Dedifferentiated amniotic fluid mesenchymal stem cell (primary cell): ENCODE results near the gene DCPS.

ENCODE experiments used
- DNase-seq: peaks from one replicate; pipeline ENCODE4 v3.0.0-alpha.2; 2016; ENCODE audit errors: extremely low spot score

Gene DCPS

GRCh38 chr11:126328444-126328843 is 24.6 kb downstream of the DCPS start:
- DNase-seq, result no peak

GRCh38 chr11:126328938-126329643 is 25.2 kb downstream of the DCPS start:
- DNase-seq, result no peak

DNA sequence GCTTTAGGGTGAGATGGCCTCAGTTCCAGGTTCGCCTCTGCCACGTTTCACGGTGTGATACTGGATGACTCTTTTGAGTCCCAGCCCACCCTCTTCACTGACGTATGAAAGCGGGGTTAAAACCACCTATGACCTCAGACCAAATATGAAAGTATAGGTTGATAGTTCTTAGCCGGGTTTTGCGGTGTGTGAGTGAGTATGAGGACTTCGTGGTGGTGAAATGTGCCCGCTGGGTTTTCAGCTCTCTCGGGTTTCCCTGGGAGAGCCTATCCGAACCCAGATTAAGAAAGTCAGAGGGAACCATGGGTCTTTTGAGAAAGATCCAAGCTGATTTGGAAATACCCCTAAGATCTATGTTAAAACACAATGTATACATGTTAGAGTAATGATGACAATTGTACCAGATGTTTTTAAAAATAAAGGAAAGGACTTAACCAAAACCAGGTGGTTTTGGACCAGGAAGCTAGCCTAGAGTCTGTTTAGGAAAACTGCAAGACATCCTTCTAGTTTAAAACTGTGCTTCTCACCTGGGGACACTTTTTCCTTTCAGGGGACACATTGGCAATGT is 25.9 kb downstream of the DCPS start:
- no peak for DNase-seq

- no peak for DNase-seq
These were observed 27.4 kb downstream of the DCPS start for GRCh38 chr11:126331286-126331685.

- peak; percentile 68 for DNase-seq
These were observed 28.4 kb downstream of the DCPS start for GRCh38 chr11:126332221-126332711.

DNA sequence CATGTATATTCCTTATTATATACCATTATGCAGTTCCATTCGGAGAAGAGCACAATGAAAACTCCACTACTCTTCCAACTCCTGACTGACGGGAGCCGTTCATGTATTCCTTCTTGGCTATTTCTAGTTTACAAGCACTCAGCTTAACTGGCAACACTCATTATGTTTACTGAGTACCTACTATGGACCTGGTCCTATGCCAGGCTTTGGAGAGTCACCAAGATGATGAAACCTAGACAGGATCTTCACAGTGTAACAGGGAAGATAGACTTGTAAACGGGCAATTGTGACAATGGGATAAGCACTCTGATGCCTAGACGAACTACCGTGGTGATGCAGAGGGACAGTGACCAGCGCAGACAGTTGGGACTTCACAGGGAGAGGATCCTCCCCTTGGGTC is 29.3 kb downstream of the DCPS start:
- DNase-seq, result no peak

DNA sequence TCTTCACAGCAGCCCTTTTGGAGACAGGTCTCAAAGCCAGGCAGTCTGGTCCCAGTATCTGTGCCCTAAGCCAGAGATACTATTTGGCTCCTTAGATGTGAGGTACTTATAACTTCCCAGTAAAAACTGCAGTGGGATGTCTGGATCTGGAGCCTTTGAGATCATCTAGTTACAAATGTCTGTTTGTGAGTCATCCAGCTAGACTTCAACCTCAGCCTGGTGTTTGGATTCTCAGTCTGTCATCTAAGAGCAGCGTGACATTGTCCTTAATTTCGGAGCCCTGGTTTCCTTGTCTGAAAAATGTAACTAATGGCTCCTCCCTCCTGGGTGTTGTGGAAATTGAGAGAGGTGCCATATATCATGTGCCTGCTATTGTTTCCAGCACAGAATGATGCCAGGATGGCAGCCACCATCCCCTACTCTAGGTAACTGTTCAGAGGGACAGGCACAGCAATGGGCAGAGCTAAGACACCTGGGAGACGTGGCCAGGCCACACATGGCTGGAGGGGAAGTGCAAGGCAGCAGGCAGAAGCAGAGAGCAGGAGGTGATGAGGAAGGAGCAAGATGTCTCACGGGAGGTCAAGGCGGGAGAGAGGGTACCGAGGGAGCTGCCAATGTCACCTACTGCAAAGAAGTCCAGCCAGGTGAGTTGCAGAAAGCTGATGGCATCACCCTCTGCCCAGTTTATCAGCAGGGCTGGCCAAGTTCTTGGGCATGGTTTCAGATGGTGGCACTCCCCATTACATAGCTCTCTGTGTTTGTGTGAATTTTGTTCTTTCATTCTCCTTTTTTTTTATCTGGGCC is 31.0 kb downstream of the DCPS start:
- DNase-seq, result no peak

DNA sequence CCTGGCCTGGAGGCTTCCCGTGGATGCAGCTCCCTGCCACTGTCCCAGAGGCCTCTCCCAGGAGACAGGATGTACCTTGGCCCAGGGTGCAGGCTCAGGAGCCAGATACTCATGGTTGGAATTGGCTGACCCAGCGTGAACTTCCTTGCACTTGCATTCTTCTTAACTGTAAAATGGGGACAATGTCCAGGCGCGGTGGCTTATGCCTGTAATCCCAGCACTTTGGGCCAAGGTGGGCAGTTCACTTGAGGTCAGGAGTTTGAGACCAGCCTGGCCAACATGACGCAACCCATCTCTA is 31.6 kb downstream of the DCPS start:
- no peak for DNase-seq

- no peak for DNase-seq
These were observed 32.3 kb downstream of the DCPS start for GRCh38 chr11:126336138-126336541.

GRCh38 chr11:126336671-126337101 is 32.8 kb downstream of the DCPS start:
- DNase-seq, result no peak

DNA sequence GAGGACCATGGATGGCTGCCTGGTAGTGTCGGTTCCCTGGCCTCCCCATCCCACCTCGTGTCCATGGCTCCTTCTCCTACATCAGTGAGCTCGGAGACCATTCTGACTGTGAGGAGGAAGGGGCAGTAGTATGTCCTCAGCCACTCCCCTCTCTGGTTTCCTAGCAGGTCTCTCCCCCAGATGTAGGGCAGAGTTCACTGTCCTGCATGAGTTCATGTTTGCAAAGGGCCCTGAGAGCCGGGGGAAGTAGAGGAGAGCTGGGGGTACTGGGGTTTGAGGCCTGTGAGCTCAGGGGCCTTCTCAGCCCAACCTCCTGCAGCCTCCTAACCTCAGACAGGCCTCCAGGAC is 33.2 kb downstream of the DCPS start:
- DNase-seq, result no peak

DNA sequence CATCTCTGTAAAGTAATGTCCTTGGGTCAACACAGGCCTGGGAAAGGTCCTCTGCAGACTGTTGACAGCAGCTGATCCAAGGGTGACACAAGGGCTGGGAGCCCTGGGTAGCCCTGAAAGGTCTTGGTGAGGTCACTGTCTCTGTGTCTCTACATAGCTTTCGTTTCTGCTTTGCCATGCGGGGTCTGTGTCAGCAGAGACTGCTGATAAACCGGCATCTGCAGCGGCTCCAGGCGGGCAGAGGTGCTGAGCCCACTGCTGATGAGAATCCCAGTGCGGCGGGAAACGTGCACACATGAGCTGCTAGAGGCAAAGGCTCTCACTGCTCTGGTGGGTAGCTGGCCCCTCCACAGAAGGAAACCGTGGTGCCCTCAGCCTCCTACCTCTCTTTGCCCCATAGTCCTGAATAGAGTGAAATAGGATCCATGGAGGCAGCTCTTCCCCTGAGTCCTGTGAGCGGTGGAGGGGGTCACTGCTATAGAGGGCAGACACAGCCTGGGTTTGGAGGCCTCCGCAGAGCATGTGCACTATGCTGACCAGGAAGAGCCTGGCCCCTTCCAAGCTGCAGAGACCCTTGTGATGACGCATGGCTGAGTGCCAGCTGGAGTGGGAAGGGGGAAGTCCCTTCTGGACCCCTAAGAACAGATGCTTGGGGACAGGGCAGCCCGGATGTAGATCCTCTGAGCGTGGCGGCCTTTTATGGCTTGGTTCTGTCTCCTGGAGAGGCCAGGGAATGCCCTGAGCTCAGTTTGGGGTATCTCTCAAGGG is 33.8 kb downstream of the DCPS start:
- no peak for DNase-seq

DNA sequence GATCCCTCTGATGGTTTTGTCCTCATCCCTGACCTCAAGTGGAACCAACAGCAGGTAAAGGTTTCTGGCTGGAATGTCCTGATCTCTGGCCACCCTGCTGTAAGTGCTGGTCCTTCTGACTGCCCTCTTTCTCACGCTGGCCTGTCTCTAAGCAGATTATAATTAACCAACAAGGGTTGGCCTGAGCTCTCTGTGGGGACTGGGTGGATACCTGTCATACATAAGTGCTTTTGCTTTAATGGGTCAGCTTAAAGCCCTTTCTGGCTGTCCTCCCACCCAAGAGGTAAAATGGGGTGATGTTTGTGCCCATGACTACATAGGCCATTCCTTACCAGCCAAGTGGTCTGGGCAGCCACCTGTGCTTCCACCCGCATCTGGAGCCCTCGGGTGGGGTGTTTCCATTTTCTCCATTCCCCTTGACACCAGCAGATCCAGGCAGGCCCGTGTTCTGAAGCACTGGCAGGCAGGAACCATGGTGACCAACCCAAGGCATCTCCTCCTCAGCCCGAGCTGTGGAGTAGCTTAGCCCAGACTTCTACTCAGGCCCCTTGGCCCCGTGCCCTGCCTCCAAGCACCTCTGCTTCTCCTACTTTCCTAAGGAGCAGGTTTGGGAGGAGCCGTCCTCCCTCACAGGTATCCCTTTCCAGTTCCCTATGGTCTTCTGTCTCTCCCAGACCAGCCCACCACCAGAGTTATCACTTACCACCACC is 34.6 kb downstream of the DCPS start:
- DNase-seq, result no peak

DNA sequence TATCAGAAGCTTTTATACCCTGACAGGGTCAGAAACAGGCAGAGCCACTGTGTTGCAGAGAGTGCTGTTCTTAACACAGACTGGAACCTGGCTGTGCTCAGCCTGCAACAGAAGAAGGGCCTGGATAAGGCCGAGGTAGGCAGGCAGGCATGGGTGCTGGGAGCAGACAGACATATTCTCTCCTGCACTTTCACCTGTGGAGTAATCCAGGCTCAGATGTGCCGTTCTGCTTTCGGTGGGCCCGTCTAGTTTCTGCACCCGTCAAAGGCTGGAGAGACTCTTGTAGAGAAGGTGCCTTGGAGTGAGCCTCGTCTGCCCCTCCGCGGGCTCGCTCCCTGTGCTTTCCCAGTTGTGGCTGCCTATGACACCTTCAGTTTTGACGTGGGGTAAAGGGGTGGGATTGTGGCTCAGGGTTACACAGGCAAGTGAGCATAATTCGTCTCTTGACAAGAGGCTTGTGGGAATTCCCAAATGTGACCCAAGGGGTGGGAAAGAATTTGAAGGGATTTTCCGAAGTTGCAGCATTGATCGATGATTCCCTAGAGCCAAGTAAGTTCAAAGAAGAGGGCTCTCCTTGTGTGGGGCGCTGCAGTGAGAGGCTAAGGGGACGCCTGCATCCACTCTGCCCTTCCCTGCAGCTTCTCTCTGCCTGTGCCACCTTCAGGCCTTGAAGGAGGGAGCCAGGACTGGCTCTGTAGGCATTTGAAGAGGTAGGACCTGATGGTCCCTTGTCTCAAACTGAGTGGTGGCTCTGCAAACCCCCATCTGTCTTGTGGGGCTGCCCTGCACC is 35.4 kb downstream of the DCPS start:
- DNase-seq, result no peak

- DNase-seq, result no peak
These were observed 36.1 kb downstream of the DCPS start for GRCh38 chr11:126339863-126340434.

DNA sequence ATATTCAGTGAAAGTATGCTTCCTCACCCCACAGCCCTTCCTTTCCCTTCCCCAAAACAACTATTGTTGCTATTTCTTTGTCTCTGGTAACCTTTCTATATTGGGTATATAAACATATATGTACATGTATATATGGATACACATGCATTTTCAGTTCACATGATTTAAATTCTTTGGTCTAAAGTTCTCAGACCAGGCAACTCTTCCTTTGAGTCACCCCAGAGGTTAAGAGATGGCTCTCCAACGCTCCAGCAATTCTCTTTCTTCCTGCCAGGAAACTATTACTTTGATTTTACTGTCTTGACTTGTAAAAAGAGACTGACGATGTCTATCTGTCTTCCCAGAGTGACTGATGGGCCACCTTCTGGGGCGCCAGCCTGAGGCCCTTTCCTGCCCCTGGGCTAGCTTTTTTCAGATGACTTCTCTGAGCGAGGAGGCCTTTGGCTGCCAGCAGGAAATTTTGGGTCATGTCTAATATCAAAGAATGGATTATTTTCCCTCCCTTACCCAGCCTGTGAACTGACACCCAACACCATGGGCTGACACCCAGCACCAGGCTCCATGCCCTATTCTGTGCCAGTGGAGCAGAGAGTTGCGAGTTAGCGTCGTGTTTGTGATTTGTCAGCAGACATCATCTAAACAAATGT is 37.2 kb downstream of the DCPS start:
- DNase-seq, result no peak

DNA sequence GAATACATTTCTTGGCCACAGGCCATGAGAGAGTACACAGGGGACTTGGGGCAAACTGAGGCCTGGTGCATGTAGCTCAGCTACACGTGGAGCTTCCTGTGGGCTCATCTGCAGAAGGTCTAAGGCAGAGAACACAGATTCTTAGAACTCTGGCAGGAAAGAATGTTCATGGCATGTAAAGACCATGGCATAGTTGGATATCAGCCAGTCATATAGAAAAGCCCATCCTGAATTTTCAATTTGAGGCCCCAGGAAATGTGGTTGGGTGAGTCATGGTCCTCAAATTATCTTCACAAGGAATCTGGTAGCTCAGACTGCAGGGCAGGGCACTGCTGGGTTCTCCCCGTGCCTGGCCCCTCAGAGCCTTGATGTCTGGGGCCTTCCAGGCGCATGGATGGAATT is 37.9 kb downstream of the DCPS start:
- DNase-seq, result peak; percentile 61

DNA sequence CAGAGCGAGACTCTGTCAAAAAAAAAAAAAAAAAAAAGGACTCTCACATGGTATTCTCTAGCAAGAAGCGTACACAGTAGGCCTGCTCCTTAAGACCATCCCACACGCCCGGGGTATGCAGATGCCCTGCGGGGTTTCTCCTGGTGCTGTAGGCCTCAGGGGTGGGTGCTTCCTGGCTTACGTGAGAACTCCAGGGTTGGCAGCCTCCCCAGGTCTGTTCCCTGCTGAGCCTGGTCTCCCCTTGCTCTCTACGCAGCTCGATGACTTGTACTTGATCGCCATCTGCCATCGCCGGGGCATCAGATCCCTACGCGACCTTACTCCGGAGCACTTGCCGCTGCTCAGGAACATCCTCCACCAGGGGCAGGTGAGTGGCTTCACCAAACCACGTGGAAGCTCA is 39.2 kb downstream of the DCPS start:
- no peak for DNase-seq

DNA sequence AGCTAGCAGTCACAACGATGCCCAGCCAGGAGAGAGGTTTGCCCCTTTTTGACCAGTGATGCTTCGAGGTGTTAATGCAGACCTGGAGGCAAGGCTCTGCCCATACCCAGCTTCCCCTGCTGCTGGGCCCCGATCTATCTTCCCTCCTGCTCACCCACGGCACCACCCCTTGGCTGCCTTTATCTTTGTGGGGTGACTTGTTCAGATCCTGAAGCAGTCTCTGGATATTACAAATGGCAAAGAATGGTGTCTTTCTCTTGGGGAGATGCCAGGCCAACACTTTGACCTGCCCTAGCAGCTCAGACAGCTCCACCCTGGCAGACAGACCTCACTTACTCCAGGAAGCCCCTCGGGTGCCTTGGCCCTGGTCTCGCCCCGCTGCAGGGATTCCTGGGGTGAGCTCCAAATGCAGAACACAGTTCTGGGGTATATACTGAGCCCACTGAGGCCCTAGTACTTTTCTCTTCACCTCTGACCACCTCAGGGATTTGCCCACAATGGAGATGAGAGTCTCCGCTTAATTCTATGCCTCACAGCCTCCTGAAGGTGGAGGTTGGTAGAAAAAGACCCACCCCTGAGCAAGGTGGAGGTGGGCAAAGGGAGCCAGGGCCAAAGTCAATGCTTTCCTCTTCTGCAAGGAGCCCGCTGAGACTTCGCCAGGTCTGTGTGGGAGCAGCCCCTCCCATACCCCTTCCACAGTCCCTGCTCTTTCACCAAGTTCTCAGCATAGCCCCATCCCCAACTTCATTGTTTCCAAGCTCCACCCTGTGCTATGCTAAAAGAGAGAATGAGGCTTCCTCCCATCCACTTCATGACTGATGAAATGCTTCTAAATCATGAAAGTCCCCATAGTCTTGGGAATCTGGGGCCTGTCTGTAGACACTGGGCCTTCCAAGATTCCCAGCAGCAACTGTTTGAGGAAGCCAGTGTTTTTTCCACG is 40.6 kb downstream of the DCPS start:
- DNase-seq, result no peak
